GM12892 (cell line): Measurements from ENCODE around the gene VAV3.

Experiments
- DNase-seq: peaks from one replicate; pipeline ENCODE4 v3.0.0; 2011; ENCODE audit not compliant: insufficient read length
- FAIRE-seq: peaks from 2 replicates; lab custom pipeline; 2011; peaks lifted over from hg19 to GRCh38; lab: Jason Lieb, UNC
- POLR2A ChIP-seq: IDR thresholded peaks from 2 replicates; pipeline ENCODE4 v1.6.1; 2011; ENCODE audit warnings: low read depth, low read length, control low read depth
- POLR2AphosphoS5 ChIP-seq: IDR thresholded peaks from 2 replicates; pipeline ENCODE4 v1.6.1; 2011; ENCODE audit warnings: low read depth, low read length, control low read depth
- TAF1 ChIP-seq: IDR thresholded peaks from 2 replicates; pipeline ENCODE4 v1.6.1; 2011; ENCODE audit warnings: low read depth, mild to moderate bottlenecking, control low read depth, low read length, borderline replicate concordance

The VAV3 gene

DNA sequence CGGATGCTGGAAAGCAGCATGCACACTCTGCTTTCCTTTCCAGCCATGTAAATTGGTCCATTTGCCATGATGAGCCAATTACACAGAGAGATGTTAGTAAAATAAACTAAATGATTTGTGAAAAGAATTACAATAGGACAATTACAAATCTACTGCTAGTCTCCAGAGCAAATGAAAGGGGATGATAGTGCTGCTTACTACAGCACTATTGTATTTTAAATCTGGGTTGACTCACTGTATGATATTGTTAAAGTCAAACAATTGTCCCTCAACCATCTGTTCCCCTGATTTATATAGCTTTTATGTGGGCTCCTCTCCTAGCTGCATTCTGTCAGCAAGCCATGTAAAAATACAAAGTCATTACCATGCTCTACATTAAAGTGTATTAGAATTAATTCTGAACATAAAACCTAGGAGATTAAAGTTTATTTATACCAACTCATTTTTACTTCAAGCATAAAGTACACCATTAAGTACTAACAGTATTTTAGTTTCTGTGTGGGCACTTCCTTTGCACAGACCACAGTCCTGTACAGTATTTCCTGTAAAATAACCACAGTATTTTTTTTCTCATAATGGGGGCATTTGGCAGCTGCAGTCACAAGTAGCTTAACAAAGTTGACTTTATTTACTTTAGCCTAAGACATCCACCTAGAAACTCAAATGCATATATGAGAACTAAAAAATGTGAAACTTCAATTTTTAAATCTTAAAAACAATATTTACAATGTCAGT, 135.8 kb downstream of the VAV3 start:
- no peak for FAIRE-seq
- TF ChIP-seq POLR2A, result no peak
- no peak for TF ChIP-seq POLR2AphosphoS5
- no peak for TF ChIP-seq TAF1
- DNase-seq, result no peak

- DNase-seq, result no peak
Measured at GRCh38 chr1:107824946-107825345, 140.0 kb downstream of the VAV3 start.

GRCh38 chr1:107821340-107821739, 143.6 kb downstream of the VAV3 start:
- FAIRE-seq (no peak), DNase-seq (no peak)
- TF ChIP-seq TAF1 (no peak), POLR2A (no peak), POLR2AphosphoS5 (no peak)

More at GRCh38 chr1:107824946-107825345, 140.0 kb downstream of the VAV3 start:
- FAIRE-seq, result no peak
- TF ChIP-seq POLR2AphosphoS5 (no peak), TAF1 (no peak), POLR2A (no peak)

GRCh38 chr1:107820801-107821200, 144.2 kb downstream of the VAV3 start:
- no peak for FAIRE-seq
- DNase-seq, result no peak
- no peak for TF ChIP-seq POLR2A
- no peak for TF ChIP-seq POLR2AphosphoS5
- TF ChIP-seq TAF1, result no peak

- TF ChIP-seq POLR2AphosphoS5, result no peak
- TF ChIP-seq TAF1, result no peak
- no peak for TF ChIP-seq POLR2A
- FAIRE-seq (no peak), DNase-seq (no peak)
Measured at GRCh38 chr1:107817935-107818334, 147.0 kb downstream of the VAV3 start.

- TF ChIP-seq POLR2A, result no peak
- FAIRE-seq (no peak), DNase-seq (no peak)
Measured at GRCh38 chr1:107817206-107817605, 147.8 kb downstream of the VAV3 start.

GRCh38 chr1:107810291-107810951, 154.6 kb downstream of the VAV3 start:
- TF ChIP-seq TAF1, result no peak
- no peak for TF ChIP-seq POLR2A
- TF ChIP-seq POLR2AphosphoS5, result no peak
- FAIRE-seq, result no peak
- no peak for DNase-seq

DNA sequence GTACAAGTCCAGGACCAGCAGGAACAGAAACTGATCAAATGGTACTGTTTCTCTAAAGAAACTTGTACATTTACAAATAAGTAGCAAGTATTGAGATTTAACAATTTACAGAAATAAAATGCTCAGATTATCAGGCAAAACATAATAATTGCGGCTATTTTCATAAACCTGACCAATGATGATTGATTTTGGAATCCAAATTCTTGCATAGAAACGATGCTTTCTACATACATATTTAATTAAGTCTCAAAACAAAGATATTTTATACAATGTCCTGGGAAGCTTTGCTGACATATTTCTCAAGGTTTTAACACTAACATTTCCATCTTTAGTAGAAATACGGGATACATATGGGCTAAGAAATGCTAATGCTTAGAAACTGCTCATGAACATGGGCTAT, 157.1 kb downstream of the VAV3 start:
- FAIRE-seq (no peak), DNase-seq (no peak)
- TF ChIP-seq POLR2A (no peak), POLR2AphosphoS5 (no peak), TAF1 (no peak)

DNA sequence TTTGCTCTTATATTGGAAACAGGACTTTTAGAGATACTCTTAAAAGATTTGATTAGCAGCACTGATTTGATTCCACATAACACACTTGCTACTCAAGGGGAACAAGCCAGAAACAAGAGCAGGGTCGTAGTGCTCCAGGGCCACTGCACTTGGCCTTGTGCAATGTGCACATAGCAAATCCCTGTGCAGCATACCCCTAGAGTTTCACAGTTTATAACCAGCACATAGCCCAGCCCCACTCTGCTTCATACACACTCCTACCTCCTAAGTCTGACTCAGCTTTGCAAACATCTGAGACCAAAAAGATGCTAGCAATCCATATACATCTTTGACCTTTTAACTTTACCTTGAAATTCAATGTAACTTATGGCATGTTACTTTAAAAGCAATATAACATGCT, 157.6 kb downstream of the VAV3 start:
- FAIRE-seq, result no peak
- TF ChIP-seq POLR2A, result no peak
- TF ChIP-seq TAF1, result no peak
- DNase-seq, result no peak

GRCh38 chr1:107806902-107807301, 158.1 kb downstream of the VAV3 start:
- FAIRE-seq (no peak), DNase-seq (no peak)
- TF ChIP-seq POLR2A (no peak), POLR2AphosphoS5 (no peak), TAF1 (no peak)

- no peak for FAIRE-seq
- DNase-seq, result no peak
- TF ChIP-seq TAF1 (no peak), POLR2AphosphoS5 (no peak), POLR2A (no peak)
Measured at GRCh38 chr1:107804741-107805140, 160.2 kb downstream of the VAV3 start.

- no peak for TF ChIP-seq POLR2A
- TF ChIP-seq POLR2AphosphoS5, result no peak
- no peak for TF ChIP-seq TAF1
- FAIRE-seq (no peak), DNase-seq (no peak)
Measured at GRCh38 chr1:107804134-107804533, 160.8 kb downstream of the VAV3 start.

- DNase-seq, result no peak
- no peak for TF ChIP-seq TAF1
- no peak for TF ChIP-seq POLR2A
- no peak for TF ChIP-seq POLR2AphosphoS5
- FAIRE-seq, result no peak
Measured at GRCh38 chr1:107803579-107803978, 161.4 kb downstream of the VAV3 start.
